HepG2 (cell line): Measurements from ENCODE around the gene CARD16. TPM values are rescaled to one million over a fixed set of nuclear protein-coding genes. Genes with fewer than 3 reads are reported as not detected.

ENCODE experiments used
- BCL6 ChIP-seq: IDR thresholded peaks from 2 replicates; pipeline ENCODE4 v1.6.1; 2016; ENCODE audit warnings: missing genetic modification reagents, missing compliant biosample characterization
- E2F1 ChIP-seq: sonication (generic); formaldehyde crosslinking; IDR thresholded peaks from 2 replicates; pipeline ENCODE4 v1.5.0; 2020; ENCODE audit warnings: missing genetic modification reagents
- FOXA1 ChIP-seq, 2 experiments: fragments of 450-650 bp in 1 of 2; sonication (generic) in 1 of 2; formaldehyde crosslinking in 1 of 2; IDR thresholded peaks; 2 replicates each; pipeline versions ENCODE4 v1.4.0 to v1.6.1; 2016 to 2020; ENCODE audit warnings: missing genetic modification reagents in 1 of 2
- HDAC2 ChIP-seq: sonication (generic); formaldehyde crosslinking; IDR thresholded peaks from 2 replicates; pipeline ENCODE4 v1.4.0; 2020; ENCODE audit warnings: missing genetic modification reagents
- HDAC6 ChIP-seq: fragments of 200-600 bp; sonication (generic); IDR thresholded peaks from 2 replicates; pipeline ENCODE4 v1.7.0; 2017; ENCODE audit warnings: mild to moderate bottlenecking, antibody characterized with exemption, low read length, low read depth
- IRX3 ChIP-seq: sonication (generic); formaldehyde crosslinking; IDR thresholded peaks from 2 replicates; pipeline ENCODE4 v1.8.1; 2023; ENCODE audit warnings: mild to moderate bottlenecking, low read depth, missing genetic modification reagents, borderline replicate concordance
- ISL2 ChIP-seq: sonication (generic); formaldehyde crosslinking; IDR thresholded peaks from 2 replicates; pipeline ENCODE4 v1.5.0; 2020; ENCODE audit warnings: missing genetic modification reagents
- MAX ChIP-seq: IDR thresholded peaks from 2 replicates; pipeline ENCODE4 v1.6.1; 2012; ENCODE audit warnings: inconsistent platforms
- MED8 ChIP-seq: sonication (generic); formaldehyde crosslinking; IDR thresholded peaks from 2 replicates; pipeline ENCODE4 v1.8.1; 2023; ENCODE audit warnings: mild to moderate bottlenecking, missing genetic modification reagents; ENCODE audit not compliant: insufficient replicate concordance
- MEF2D ChIP-seq: sonication (generic); formaldehyde crosslinking; IDR thresholded peaks from 2 replicates; pipeline ENCODE4 v1.5.1; 2020; ENCODE audit warnings: mild to moderate bottlenecking, missing genetic modification reagents
- NFE2L1 ChIP-seq: sonication (generic); formaldehyde crosslinking; IDR thresholded peaks from 2 replicates; pipeline ENCODE4 v1.4.0; 2020; ENCODE audit warnings: missing genetic modification reagents, mild to moderate bottlenecking, borderline replicate concordance
- PHF8 ChIP-seq: sonication (generic); formaldehyde crosslinking; IDR thresholded peaks from 2 replicates; pipeline ENCODE4 v1.5.0; 2020; ENCODE audit warnings: missing genetic modification reagents
- SOX13 ChIP-seq, 3 experiments: fragments of 450-650 bp in 1 of 3; sonication (generic) in 1 of 3; formaldehyde crosslinking in 1 of 3; IDR thresholded peaks in 2 of 3; conservative IDR thresholded peaks in 1 of 3; 2 replicates each; pipeline versions ENCODE4 v1.5.0 to v1.6.1; 2016 to 2020; ENCODE audit warnings: antibody characterized with exemption in 1 of 3, mild to moderate bottlenecking in 1 of 3, missing compliant biosample characterization in 1 of 3, missing genetic modification reagents in 1 of 3, moderate library complexity in 1 of 3
- ZBTB7A ChIP-seq: sonication (generic); formaldehyde crosslinking; IDR thresholded peaks from 2 replicates; pipeline ENCODE4 v1.8.0; 2022; ENCODE audit warnings: mild to moderate bottlenecking, missing genetic modification reagents
- ZFAT ChIP-seq: sonication (generic); formaldehyde crosslinking; conservative IDR thresholded peaks from 2 replicates; pipeline ENCODE4 v1.8.1; 2023; ENCODE audit warnings: missing genetic modification reagents, inconsistent platforms
- ZNF552 ChIP-seq: sonication (generic); formaldehyde crosslinking; IDR thresholded peaks from 2 replicates; pipeline ENCODE4 v1.9.0; 2022; ENCODE audit warnings: missing genetic modification reagents, mild to moderate bottlenecking, borderline replicate concordance
- ZNF724P ChIP-seq: sonication (generic); formaldehyde crosslinking; IDR thresholded peaks from 2 replicates; pipeline ENCODE4 v1.8.0; 2022; ENCODE audit warnings: missing genetic modification reagents, borderline replicate concordance
- polyA plus RNA-seq, 8 experiments: library from polyadenylated mRNA; depleted of rRNA in 3 of 8; stranded (reverse) in 7 of 8; unstranded in 1 of 8; fragments of >200 nt; fragmentation: Illumina TruSeq in 4 of 8; extraction: Trizol in 4 of 8; gene quantifications; 2 replicates each; pipeline versions ENCODE4 v1.2.1 to v1.2.3, GENCODE V29; 2011 to 2016; ENCODE audit warnings: low read depth in 4 of 8, missing spikeins in 1 of 8, mixed read lengths in 1 of 8; ENCODE audit not compliant: insufficient read depth in 1 of 8
- total RNA-seq, 5 experiments: library from RNA; depleted of rRNA; stranded (reverse); fragments of >200 nt; fragmentation: Illumina TruSeq; extraction: Trizol; gene quantifications; 2 replicates each; pipeline ENCODE4 v1.2.3, GENCODE V29; 2016; ENCODE audit warnings: low read depth in 1 of 5
- TF ChIP-seq, protein P1 (sequence below): sonication (generic); formaldehyde crosslinking; IDR thresholded peaks from 2 replicates; pipeline ENCODE4 v1.4.0; 2020; ENCODE audit warnings: missing genetic modification reagents, borderline replicate concordance

CARD16 gene
- total and polyA plus RNA-seq, 2 of the 13 experiments (the other 11 are each of a cell fraction or from before 2014, with no cell fraction given) = 0.34 TPM; not detected in 1

GRCh38 chr11:104995001-104995408, 50.1 kb downstream of the CARD16 start (continued):
- TF ChIP-seq E2F1 (CRISPR knock-in tag) (no peak), MED8 (CRISPR knock-in tag) (no peak), MEF2D (CRISPR knock-in tag) (peak; percentile 64; the same call in 1 of the 2 replicates), ZBTB7A (CRISPR knock-in tag) (no peak), IRX3 (CRISPR knock-in tag) (no peak), ZNF724P (CRISPR knock-in tag) (no peak), NFE2L1 (no peak), ZNF552 (CRISPR knock-in tag) (no peak), ISL2 (CRISPR knock-in tag) (peak; percentile 84), BCL6 (CRISPR knock-in tag) (peak; percentile 67), MAX (peak; percentile 25; the same call in 1 of the 2 replicates), HDAC6 (no peak), FOXA1 (IDR thresholded peaks at IDR 0.05) (peak; percentile 86), FOXA1 (CRISPR knock-in tag; IDR thresholded peaks at IDR 0.05) (peak; percentile 95), HDAC2 (CRISPR knock-in tag) (peak; percentile 80), SOX13 (IDR thresholded peaks at IDR 0.05) (peak; percentile 56; the same call in 1 of the 2 replicates), SOX13 (CRISPR knock-in tag; conservative IDR thresholded peaks at IDR 0.05 in 1 of 2, IDR thresholded peaks at IDR 0.05 in 1 of 2) (peak in 1 of 2 experiments; percentile 93; a peak in 2 of 4 replicates), PHF8 (CRISPR knock-in tag) (no peak; the same call in 1 of the 2 replicates), ZFAT (CRISPR knock-in tag) (no peak)
- TF ChIP-seq, protein P1, sequence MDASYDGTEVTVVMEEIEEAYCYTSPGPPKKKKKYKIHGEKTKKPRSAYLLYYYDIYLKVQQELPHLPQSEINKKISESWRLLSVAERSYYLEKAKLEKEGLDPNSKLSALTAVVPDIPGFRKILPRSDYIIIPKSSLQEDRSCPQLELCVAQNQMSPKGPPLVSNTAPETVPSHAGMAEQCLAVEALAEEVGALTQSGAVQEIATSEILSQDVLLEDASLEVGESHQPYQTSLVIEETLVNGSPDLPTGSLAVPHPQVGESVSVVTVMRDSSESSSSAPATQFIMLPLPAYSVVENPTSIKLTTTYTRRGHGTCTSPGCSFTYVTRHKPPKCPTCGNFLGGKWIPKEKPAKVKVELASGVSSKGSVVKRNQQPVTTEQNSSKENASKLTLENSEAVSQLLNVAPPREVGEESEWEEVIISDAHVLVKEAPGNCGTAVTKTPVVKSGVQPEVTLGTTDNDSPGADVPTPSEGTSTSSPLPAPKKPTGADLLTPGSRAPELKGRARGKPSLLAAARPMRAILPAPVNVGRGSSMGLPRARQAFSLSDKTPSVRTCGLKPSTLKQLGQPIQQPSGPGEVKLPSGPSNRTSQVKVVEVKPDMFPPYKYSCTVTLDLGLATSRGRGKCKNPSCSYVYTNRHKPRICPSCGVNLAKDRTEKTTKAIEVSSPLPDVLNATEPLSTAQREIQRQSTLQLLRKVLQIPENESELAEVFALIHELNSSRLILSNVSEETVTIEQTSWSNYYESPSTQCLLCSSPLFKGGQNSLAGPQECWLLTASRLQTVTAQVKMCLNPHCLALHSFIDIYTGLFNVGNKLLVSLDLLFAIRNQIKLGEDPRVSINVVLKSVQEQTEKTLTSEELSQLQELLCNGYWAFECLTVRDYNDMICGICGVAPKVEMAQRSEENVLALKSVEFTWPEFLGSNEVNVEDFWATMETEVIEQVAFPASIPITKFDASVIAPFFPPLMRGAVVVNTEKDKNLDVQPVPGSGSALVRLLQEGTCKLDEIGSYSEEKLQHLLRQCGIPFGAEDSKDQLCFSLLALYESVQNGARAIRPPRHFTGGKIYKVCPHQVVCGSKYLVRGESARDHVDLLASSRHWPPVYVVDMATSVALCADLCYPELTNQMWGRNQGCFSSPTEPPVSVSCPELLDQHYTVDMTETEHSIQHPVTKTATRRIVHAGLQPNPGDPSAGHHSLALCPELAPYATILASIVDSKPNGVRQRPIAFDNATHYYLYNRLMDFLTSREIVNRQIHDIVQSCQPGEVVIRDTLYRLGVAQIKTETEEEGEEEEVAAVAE (CRISPR knock-in tag) = no peak
